Right atrium auricular region (tissue), 2 donors: ENCODE measurements around the gene SC5D. TPM values are rescaled to one million over a fixed set of nuclear protein-coding genes. Genes with fewer than 3 reads are reported as not detected.
A peak's percentile ranks its signal among the peaks of the same experiment; 100 is the strongest.

Source experiments
- DNase-seq: peaks from one replicate; pipeline ENCODE4 v3.0.0-alpha.2; 2019; ENCODE audit warnings: low spot score
- H3K27ac ChIP-seq, 2 donors: fragments of 200-600 bp; sonication (generic); 1 replicate in 1 of 2; 2 replicates in 1 of 2; pipeline ENCODE4 v1.5.1; 2016 to 2019
- H3K27me3 ChIP-seq, 2 donors: fragments of 200-600 bp; sonication (generic); one replicate each; pipeline versions ENCODE4 v1.5.1 to v1.6.0; 2017 to 2019
- H3K36me3 ChIP-seq: fragments of 200-600 bp; sonication (generic); one replicate; pipeline ENCODE4 v1.5.1; 2016
- H3K4me1 ChIP-seq, 2 donors: fragments of 200-600 bp; sonication (generic); one replicate each; pipeline versions ENCODE4 v1.5.1 to v1.6.0; 2017 to 2019
- H3K4me3 ChIP-seq, 2 donors: fragments of 200-600 bp; sonication (generic); 1 replicate in 1 of 2; 2 replicates in 1 of 2; pipeline ENCODE4 v1.5.1; 2017 to 2019; ENCODE audit warnings: mild to moderate bottlenecking in 1 of 2, moderate library complexity in 1 of 2
- H3K9me3 ChIP-seq, 2 donors: fragments of 200-600 bp; sonication (generic); one replicate each; pipeline ENCODE4 v1.5.1; 2019
- CTCF ChIP-seq, 2 donors: fragments of 200-600 bp; sonication (generic); IDR thresholded peaks; one replicate each; pipeline ENCODE4 v1.5.1; 2019; ENCODE audit warnings: antibody characterized with exemption in 2 of 2
- total RNA-seq, 2 donors: library from RNA; depleted of rRNA; stranded (reverse); fragments of >200 nt; gene quantifications; one replicate each; pipeline ENCODE4 v1.1.0, GENCODE V29; 2016

SC5D gene
- total RNA-seq, 2 donors from 2014 or later = 21.6 to 22.1 TPM

- Histone ChIP-seq H3K27me3 (no peaks in the 10 kb centered on the region), H3K36me3 (no peaks in the 10 kb centered on the region), H3K4me3 (no peak overlapping the region), H3K9me3 (no peaks in the 10 kb centered on the region), H3K4me1 (no peaks in the 10 kb centered on the region), H3K27ac (no peak overlapping the region)
- no peak for DNase-seq
- TF ChIP-seq CTCF (IDR thresholded peaks at IDR 0.05) = peak; percentile 65 to 85
These were observed 43.4 kb upstream of the SC5D start for GRCh38 chr11:121249039-121249663.

GRCh38 chr11:121250843-121251242 is 41.7 kb upstream of the SC5D start:
- no peak for DNase-seq
- no peak for TF ChIP-seq CTCF (IDR thresholded peaks at IDR 0.05)
- Histone ChIP-seq H3K4me1 (no peaks in the 10 kb centered on the region), H3K27ac (no peak overlapping the region), H3K27me3 (no peaks in the 10 kb centered on the region), H3K36me3 (no peaks in the 10 kb centered on the region), H3K4me3 (no peak overlapping the region), H3K9me3 (no peaks in the 10 kb centered on the region)

GRCh38 chr11:121253951-121254350 is 38.6 kb upstream of the SC5D start:
- Histone ChIP-seq H3K27ac (no peak overlapping the region), H3K36me3 (no peaks in the 10 kb centered on the region), H3K4me3 (no peak overlapping the region), H3K27me3 (no peaks in the 10 kb centered on the region), H3K9me3 (no peaks in the 10 kb centered on the region), H3K4me1 (no peaks in the 10 kb centered on the region)
- DNase-seq = no peak
- no peak for TF ChIP-seq CTCF (IDR thresholded peaks at IDR 0.05)

- H3K4me1 ChIP-seq = no peaks in the 10 kb centered on the region
- H3K27ac ChIP-seq = no peak overlapping the region
- H3K27me3 ChIP-seq = no peaks in the 10 kb centered on the region
- no peak for TF ChIP-seq CTCF (IDR thresholded peaks at IDR 0.05)
- no peak for DNase-seq
- no peaks in the 10 kb centered on the region for H3K9me3 ChIP-seq
- H3K4me3 ChIP-seq = no peak overlapping the region
- no peaks in the 10 kb centered on the region for H3K36me3 ChIP-seq
These were observed 37.8 kb upstream of the SC5D start for GRCh38 chr11:121254756-121255155.

GRCh38 chr11:121255473-121256125 is 37.0 kb upstream of the SC5D start:
- Histone ChIP-seq H3K4me1 (no peaks in the 10 kb centered on the region), H3K27ac (no peak overlapping the region), H3K27me3 (no peaks in the 10 kb centered on the region), H3K9me3 (no peaks in the 10 kb centered on the region), H3K36me3 (no peaks in the 10 kb centered on the region), H3K4me3 (no peak overlapping the region)
- no peak for DNase-seq
- no peak for TF ChIP-seq CTCF (IDR thresholded peaks at IDR 0.05)

GRCh38 chr11:121257289-121257688 is 35.3 kb upstream of the SC5D start:
- no peaks in the 10 kb centered on the region for H3K27me3 ChIP-seq
- no peak for DNase-seq
- TF ChIP-seq CTCF (IDR thresholded peaks at IDR 0.05) = no peak

More at GRCh38 chr11:121257289-121257688, 35.3 kb upstream of the SC5D start:
- H3K9me3 ChIP-seq = no peaks in the 10 kb centered on the region
- H3K4me3 ChIP-seq = no peak overlapping the region
- H3K27ac ChIP-seq = no peak overlapping the region
- no peaks in the 10 kb centered on the region for H3K4me1 ChIP-seq
- H3K36me3 ChIP-seq = no peaks in the 10 kb centered on the region
